Ishikawa (cell line): Measurements from ENCODE around the gene TMEM255A.

Source experiments
- CEBPB ChIP-seq: IDR thresholded peaks from 2 replicates; pipeline ENCODE4 v1.6.1; 2012
- EP300 ChIP-seq: IDR thresholded peaks from 2 replicates; pipeline ENCODE4 v1.6.1; 2012; ENCODE audit warnings: borderline replicate concordance
- FOXM1 ChIP-seq: IDR thresholded peaks from 2 replicates; pipeline ENCODE4 v1.6.1; 2012; ENCODE audit warnings: low read depth, borderline replicate concordance
- RAD21 ChIP-seq: IDR thresholded peaks from 2 replicates; pipeline ENCODE4 v1.6.1; 2012; ENCODE audit warnings: low read depth
- TEAD4 ChIP-seq: IDR thresholded peaks from 2 replicates; pipeline ENCODE4 v1.6.1; 2012
- YY1 ChIP-seq: IDR thresholded peaks from 2 replicates; pipeline ENCODE4 v1.6.1; 2012; ENCODE audit warnings: low read depth
- TF ChIP-seq, protein P1 (sequence below): IDR thresholded peaks from 2 replicates; pipeline ENCODE4 v1.6.1; 2012
- TF ChIP-seq, protein P2 (sequence below): IDR thresholded peaks from 2 replicates; pipeline ENCODE4 v1.6.1; 2012; ENCODE audit warnings: low read depth, mild to moderate bottlenecking

- TF ChIP-seq RAD21, result no peak
- TF ChIP-seq, protein P1, sequence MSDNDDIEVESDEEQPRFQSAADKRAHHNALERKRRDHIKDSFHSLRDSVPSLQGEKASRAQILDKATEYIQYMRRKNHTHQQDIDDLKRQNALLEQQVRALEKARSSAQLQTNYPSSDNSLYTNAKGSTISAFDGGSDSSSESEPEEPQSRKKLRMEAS, result no peak
- TF ChIP-seq, protein P2, sequence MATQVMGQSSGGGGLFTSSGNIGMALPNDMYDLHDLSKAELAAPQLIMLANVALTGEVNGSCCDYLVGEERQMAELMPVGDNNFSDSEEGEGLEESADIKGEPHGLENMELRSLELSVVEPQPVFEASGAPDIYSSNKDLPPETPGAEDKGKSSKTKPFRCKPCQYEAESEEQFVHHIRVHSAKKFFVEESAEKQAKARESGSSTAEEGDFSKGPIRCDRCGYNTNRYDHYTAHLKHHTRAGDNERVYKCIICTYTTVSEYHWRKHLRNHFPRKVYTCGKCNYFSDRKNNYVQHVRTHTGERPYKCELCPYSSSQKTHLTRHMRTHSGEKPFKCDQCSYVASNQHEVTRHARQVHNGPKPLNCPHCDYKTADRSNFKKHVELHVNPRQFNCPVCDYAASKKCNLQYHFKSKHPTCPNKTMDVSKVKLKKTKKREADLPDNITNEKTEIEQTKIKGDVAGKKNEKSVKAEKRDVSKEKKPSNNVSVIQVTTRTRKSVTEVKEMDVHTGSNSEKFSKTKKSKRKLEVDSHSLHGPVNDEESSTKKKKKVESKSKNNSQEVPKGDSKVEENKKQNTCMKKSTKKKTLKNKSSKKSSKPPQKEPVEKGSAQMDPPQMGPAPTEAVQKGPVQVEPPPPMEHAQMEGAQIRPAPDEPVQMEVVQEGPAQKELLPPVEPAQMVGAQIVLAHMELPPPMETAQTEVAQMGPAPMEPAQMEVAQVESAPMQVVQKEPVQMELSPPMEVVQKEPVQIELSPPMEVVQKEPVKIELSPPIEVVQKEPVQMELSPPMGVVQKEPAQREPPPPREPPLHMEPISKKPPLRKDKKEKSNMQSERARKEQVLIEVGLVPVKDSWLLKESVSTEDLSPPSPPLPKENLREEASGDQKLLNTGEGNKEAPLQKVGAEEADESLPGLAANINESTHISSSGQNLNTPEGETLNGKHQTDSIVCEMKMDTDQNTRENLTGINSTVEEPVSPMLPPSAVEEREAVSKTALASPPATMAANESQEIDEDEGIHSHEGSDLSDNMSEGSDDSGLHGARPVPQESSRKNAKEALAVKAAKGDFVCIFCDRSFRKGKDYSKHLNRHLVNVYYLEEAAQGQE, result no peak
- no peak for TF ChIP-seq EP300
- TF ChIP-seq FOXM1, result no peak
- no peak for TF ChIP-seq YY1
- no peak for TF ChIP-seq TEAD4
- TF ChIP-seq CEBPB, result no peak
These were observed 5.5 kb upstream of the TMEM255A start for GRCh38 chrX:120316587-120317283.
